H1 (cell line): ENCODE data around the gene NDUFAF7. TPM values are rescaled to one million over a fixed set of nuclear protein-coding genes. Genes with fewer than 3 reads are reported as not detected.

Source experiments
- CTCF ChIA-PET: fragments of 300-600 bp; sonication (Branson Sonifier 250); formaldehyde crosslinking; loops from one replicate; lab custom pipeline; 2021; ENCODE audit not compliant: partially characterized antibody; lab: Charles Lee
- POLR2A ChIA-PET: fragments of 300-600 bp; sonication (Branson Sonifier 250); formaldehyde crosslinking; loops from one replicate; lab custom pipeline; 2021; ENCODE audit warnings: inconsistent platforms; ENCODE audit not compliant: partially characterized antibody; lab: Charles Lee
- DNase-seq, 2 experiments: peaks; one replicate each; pipeline versions ENCODE4 v3.0.0 to v3.0.0-alpha.2; 2010 to 2022; ENCODE audit warnings: low spot score in 2 of 2, low read depth in 1 of 2, mixed read lengths in 1 of 2
- FAIRE-seq: peaks from 2 replicates; lab custom pipeline; 2011; peaks lifted over from hg19 to GRCh38; lab: Jason Lieb, UNC
- H2AFZ ChIP-seq: 2 replicates; pipeline ENCODE4 v1.8.1; 2012; ENCODE audit warnings: low read length, inconsistent platforms
- H2AK5ac ChIP-seq: 2 replicates; pipeline ENCODE4 v1.6.1; 2013; ENCODE audit warnings: low read depth, low read length
- H2BK120ac ChIP-seq: replicated peaks from 2 replicates; pipeline ENCODE3; 2013; ENCODE audit warnings: low read depth, low read length, inconsistent platforms
- H2BK12ac ChIP-seq: 2 replicates; pipeline ENCODE4 v1.6.1; 2013; ENCODE audit warnings: low read depth, low read length
- H2BK15ac ChIP-seq: 2 replicates; pipeline ENCODE4 v1.6.1; 2013; ENCODE audit warnings: low read length
- H2BK20ac ChIP-seq: 2 replicates; pipeline ENCODE4 v1.6.1; 2013; ENCODE audit warnings: low read length
- H2BK5ac ChIP-seq: 2 replicates; pipeline ENCODE4 v1.6.1; 2013; ENCODE audit warnings: low read depth, low read length
- H3K14ac ChIP-seq: 2 replicates; pipeline ENCODE4 v1.6.1; 2013; ENCODE audit warnings: inconsistent platforms; ENCODE audit not compliant: insufficient read length
- H3K18ac ChIP-seq: 2 replicates; pipeline ENCODE4 v1.6.1; 2013; ENCODE audit warnings: low read length; ENCODE audit errors: extremely low read depth
- H3K23ac ChIP-seq: 2 replicates; pipeline ENCODE4 v1.6.1; 2013; ENCODE audit warnings: inconsistent platforms; ENCODE audit not compliant: insufficient read length
- H3K23me2 ChIP-seq: 2 replicates; pipeline ENCODE4 v1.6.1; 2013; ENCODE audit warnings: low read depth, low read length
- H3K27ac ChIP-seq: 2 replicates; pipeline ENCODE4 v1.6.1; 2011; ENCODE audit warnings: low read depth, low read length, inconsistent platforms
- H3K27me3 ChIP-seq, 4 experiments: replicated peaks in 1 of 4; 1 replicate in 1 of 4; 2 replicates in 3 of 4; pipeline versions ENCODE4 v1.6.1 to v1.8.1; 2011 to 2013; ENCODE audit warnings: low read length in 3 of 4, mild to moderate bottlenecking in 3 of 4, inconsistent platforms in 2 of 4, mixed read lengths in 2 of 4, moderate library complexity in 1 of 4; ENCODE audit not compliant: control insufficient read depth in 3 of 4, insufficient read depth in 3 of 4; ENCODE audit errors: extremely low read depth in 1 of 4
- H3K36me3 ChIP-seq, 4 experiments: 2 replicates each; pipeline versions ENCODE4 v1.6.1 to v1.8.1; 2011 to 2013; ENCODE audit warnings: mild to moderate bottlenecking in 4 of 4, low read length in 3 of 4, moderate library complexity in 2 of 4, control low read depth in 1 of 4, inconsistent platforms in 1 of 4; ENCODE audit not compliant: insufficient read depth in 4 of 4, control insufficient read depth in 2 of 4
- H3K4ac ChIP-seq: replicated peaks from 2 replicates; pipeline ENCODE3; 2013; ENCODE audit warnings: low read length, low read depth, mixed read lengths, inconsistent platforms; ENCODE audit not compliant: insufficient read length
- H3K4me1 ChIP-seq, 4 experiments: replicated peaks in 1 of 4; 1 replicate in 1 of 4; 2 replicates in 3 of 4; pipeline versions ENCODE4 v1.6.1 to v1.8.1; 2011 to 2013; ENCODE audit warnings: low read length in 3 of 4, inconsistent platforms in 2 of 4, mixed read lengths in 1 of 4; ENCODE audit not compliant: insufficient read depth in 4 of 4, control insufficient read depth in 3 of 4
- H3K4me2 ChIP-seq, 2 experiments: 2 replicates each; pipeline versions ENCODE4 v1.6.1 to v1.8.1; 2011 to 2013; ENCODE audit warnings: low read depth in 2 of 2, low read length in 2 of 2, control low read depth in 1 of 2, inconsistent platforms in 1 of 2, mild to moderate bottlenecking in 1 of 2; ENCODE audit not compliant: insufficient read depth in 1 of 2
- H3K4me3 ChIP-seq, 4 experiments: fragments of 200-600, 300-600 bp in 1 of 4; sonication (generic), shearing (Covaris generic), sonication (Bioruptor Twin) in 1 of 4; 2 replicates each; pipeline versions ENCODE4 v1.5.1 to v1.8.1; 2011 to 2016; ENCODE audit warnings: low read length in 4 of 4, low read depth in 3 of 4, control low read depth in 2 of 4, inconsistent platforms in 2 of 4, mild to moderate bottlenecking in 2 of 4, mixed read lengths in 1 of 4, moderate library complexity in 1 of 4; ENCODE audit not compliant: insufficient read depth in 2 of 4; ENCODE audit errors: extremely low read depth in 1 of 4
- H3K56ac ChIP-seq: replicated peaks from 2 replicates; pipeline ENCODE3; 2013; ENCODE audit warnings: low read depth, mild to moderate bottlenecking, mixed read lengths, low read length, inconsistent platforms; ENCODE audit not compliant: insufficient read length
- H3K79me1 ChIP-seq: 2 replicates; pipeline ENCODE4 v1.6.1; 2013; ENCODE audit warnings: low read depth, low read length, control low read depth
- H3K79me2 ChIP-seq, 2 experiments: 2 replicates each; pipeline versions ENCODE4 v1.6.1 to v1.8.1; 2012 to 2013; ENCODE audit warnings: low read length in 2 of 2, mild to moderate bottlenecking in 2 of 2, inconsistent platforms in 1 of 2; ENCODE audit not compliant: insufficient read depth in 2 of 2, control insufficient read depth in 1 of 2
- H3K9ac ChIP-seq, 4 experiments: replicated peaks in 1 of 4; 1 replicate in 1 of 4; 2 replicates in 3 of 4; pipeline versions ENCODE4 v1.6.1 to v1.8.1; 2011 to 2013; ENCODE audit warnings: low read depth in 3 of 4, low read length in 3 of 4, control low read depth in 2 of 4, mild to moderate bottlenecking in 2 of 4, moderate library complexity in 2 of 4, inconsistent platforms in 1 of 4; ENCODE audit errors: extremely low read depth in 1 of 4
- H3K9me3 ChIP-seq, 2 experiments: 2 replicates each; pipeline versions ENCODE4 v1.6.1 to v1.8.1; 2012 to 2013; ENCODE audit warnings: mild to moderate bottlenecking in 2 of 2, moderate library complexity in 2 of 2, control low read depth in 1 of 2, inconsistent platforms in 1 of 2, low read depth in 1 of 2, low read length in 1 of 2, mixed read lengths in 1 of 2; ENCODE audit not compliant: insufficient read depth in 2 of 2
- H4K20me1 ChIP-seq, 2 experiments: replicated peaks in 1 of 2; 2 replicates each; pipeline versions ENCODE3 to v1.8.1; 2011 to 2013; ENCODE audit warnings: inconsistent platforms in 2 of 2, low read length in 2 of 2, mild to moderate bottlenecking in 1 of 2; ENCODE audit not compliant: insufficient read depth in 2 of 2, control insufficient read depth in 1 of 2
- H4K5ac ChIP-seq: 2 replicates; pipeline ENCODE4 v1.6.1; 2013; ENCODE audit warnings: low read length, low read depth, mixed read lengths, inconsistent platforms; ENCODE audit not compliant: insufficient read length
- H4K8ac ChIP-seq: 2 replicates; pipeline ENCODE4 v1.8.0; 2013; ENCODE audit warnings: mild to moderate bottlenecking, moderate library complexity, low read length, inconsistent platforms; ENCODE audit not compliant: insufficient read depth; ENCODE audit errors: extremely low read depth
- H4K91ac ChIP-seq: replicated peaks from 2 replicates; pipeline ENCODE3; 2013; ENCODE audit warnings: low read length, mixed read lengths, inconsistent platforms; ENCODE audit not compliant: insufficient read length
- CHD2 ChIP-seq: IDR thresholded peaks from 2 replicates; pipeline ENCODE4 v1.6.1; 2012; ENCODE audit warnings: low read length, improper control_type of control experiment
- CTCF ChIP-seq, 3 experiments: IDR thresholded peaks; 1 replicate in 2 of 3; 2 replicates in 1 of 3; pipeline versions ENCODE4 v1.5.1 to v1.6.1; 2011; ENCODE audit warnings: low read length in 3 of 3, mild to moderate bottlenecking in 3 of 3, inconsistent platforms in 2 of 3, low read depth in 1 of 3, moderate library complexity in 1 of 3; ENCODE audit not compliant: insufficient read depth in 1 of 3; ENCODE audit errors: control extremely low read depth in 1 of 3
- EZH2 ChIP-seq: fragments of 200-600 bp; sonication (generic); IDR thresholded peaks from 2 replicates; pipeline ENCODE4 v1.7.1; 2012; ENCODE audit warnings: low read depth, mild to moderate bottlenecking, moderate library complexity, low read length, inconsistent platforms; ENCODE audit not compliant: severe bottlenecking
- JUND ChIP-seq: IDR thresholded peaks from 2 replicates; pipeline ENCODE4 v1.6.1; 2011; ENCODE audit warnings: mild to moderate bottlenecking, improper control_type of control experiment, low read length
- RBBP5 ChIP-seq: IDR thresholded peaks from 2 replicates; pipeline ENCODE4 v1.7.1; 2012; ENCODE audit warnings: low read depth, mild to moderate bottlenecking, inconsistent platforms, low read length, moderate library complexity, borderline replicate concordance
- SAP30 ChIP-seq: fragments of 300-600 bp; sonication (generic); IDR thresholded peaks from 2 replicates; pipeline ENCODE4 v1.7.1; 2012; ENCODE audit warnings: low read length, moderate library complexity, mild to moderate bottlenecking, inconsistent platforms; ENCODE audit not compliant: insufficient read depth, insufficient replicate concordance
- SIRT6 ChIP-seq: IDR thresholded peaks from one replicate; pipeline ENCODE4 v1.7.1; 2012; ENCODE audit warnings: low read length, inconsistent platforms
- USF2 ChIP-seq: IDR thresholded peaks from 2 replicates; pipeline ENCODE4 v1.6.1; 2011; ENCODE audit warnings: low read length, improper control_type of control experiment
- YY1 ChIP-seq: IDR thresholded peaks from 2 replicates; pipeline ENCODE4 v1.6.1; 2011; ENCODE audit warnings: low read depth, mild to moderate bottlenecking, low read length
- WGBS, 2 experiments: shearing (Covaris generic) in 1 of 2; methylation state at CpG; one replicate each; pipeline versions ENCODE4 v1.1.6 to v1.1.7; 2013 to 2015; ENCODE audit warnings: low lambda C conversion rate in 2 of 2, mixed read lengths in 2 of 2, inconsistent platforms in 1 of 2, low coverage in 1 of 2, missing lambda C conversion rate in 1 of 2; ENCODE audit not compliant: insufficient replicate concordance in 2 of 2, insufficient coverage in 1 of 2, insufficient read length in 1 of 2; ENCODE audit errors: extremely low coverage in 1 of 2, missing lambda C conversion rate in 1 of 2; 5-methylcytosine and 5-hydroxymethylcytosine counted together
- polyA plus RNA-seq, 7 experiments: library from polyadenylated mRNA; depleted of rRNA in 3 of 7; stranded (reverse) in 5 of 7; unstranded in 2 of 7; fragments of >200 nt in 5 of 7; fragments of 200-250 nt in 2 of 7; gene quantifications; 1 replicate in 5 of 7; 2 replicates in 1 of 7; 4 replicates in 1 of 7; pipeline versions ENCODE4 v1.2.1 to v1.2.3, GENCODE V29; 2011 to 2013; ENCODE audit warnings: missing spikeins in 2 of 7, mixed read lengths in 2 of 7
- total RNA-seq: library from RNA; stranded (reverse); fragmentation: NEBNext Ultra II Directional; extraction: Animal tissue kit (Norgen Biotek cat#: 25700); gene quantifications from 2 replicates; pipeline ENCODE4 v1.2.1, GENCODE V29; 2021

Gene NDUFAF7
- total and polyA plus RNA-seq, 2 of the 8 experiments (the other 6 are each of a cell fraction or from before 2014, with no cell fraction given), result 50.2 to 56.0 TPM

- H3K4me2 ChIP-seq, result peak within 1 kb of the TSS in 1 of 2 experiments; percentile 14; a peak in 2 of 4 replicates
- ChIA-PET POLR2A (interaction anchor here (1.1 to 5.2 kb wide), 5 partner anchors 9 to 43 kb away, joined by 3 to 26 read pairs (median 5); partner anchors contain the start of genes CEBPZ and NDUFAF7), CTCF (interaction anchor here (0.6 to 8.8 kb wide), 7 partner anchors 9 to 202 kb away, joined by 3 to 48 read pairs (median 7); no protein-coding TSS in a partner anchor)
- H3K9me3 ChIP-seq, result no peaks in the 10 kb centered on the region
- H3K4ac ChIP-seq, result no peak within 1 kb of the TSS
- no peak within 1 kb of the TSS for H3K56ac ChIP-seq
- no peak within 1 kb of the TSS for H3K14ac ChIP-seq
- no peak for FAIRE-seq
- H2BK5ac ChIP-seq, result peak within 1 kb of the TSS; percentile 85; the same call in 1 of the 2 replicates
- peak within 1 kb of the TSS; percentile 75 for H2BK120ac ChIP-seq
- H3K27me3 ChIP-seq, result no peaks in the 10 kb centered on the region
- H4K5ac ChIP-seq, result no peak within 1 kb of the TSS
- no peak within 1 kb of the TSS for H3K9ac ChIP-seq
- no peak within 1 kb of the TSS for H2AFZ ChIP-seq
- H3K79me2 ChIP-seq, result no peaks in the 10 kb centered on the region
- peak within 1 kb of the TSS; percentile 93; the same call in 1 of the 2 replicates for H2BK12ac ChIP-seq
- H3K4me1 ChIP-seq, result peaks cover 13 to 25% (median 16%) of the 10 kb centered on the region in 4 experiments
- DNase-seq, result no peak
- H3K27ac ChIP-seq, result no peak within 1 kb of the TSS
- 100% methylated on average over 2 of the region's 2 CpGs; no CpG with 5 or more reads in 1 of the 2 experiments for WGBS, 2 experiments
- no peak within 1 kb of the TSS for H3K4me3 ChIP-seq
- H4K8ac ChIP-seq, result no peak within 1 kb of the TSS
- no peaks in the 10 kb centered on the region for H4K20me1 ChIP-seq
- no peaks in the 10 kb centered on the region for H3K23me2 ChIP-seq
- 0 out of 2 replicates have a peak within 1 kb of the TSS, but pooled peaks have one; percentile 83 for H2BK15ac ChIP-seq
- no peaks in the 10 kb centered on the region for H3K36me3 ChIP-seq
- peak within 1 kb of the TSS; percentile 84 for H4K91ac ChIP-seq
- H2AK5ac ChIP-seq, result peak within 1 kb of the TSS; percentile 53
- H3K79me1 ChIP-seq, result no peaks in the 10 kb centered on the region
- H3K23ac ChIP-seq, result no peak within 1 kb of the TSS
- peak within 1 kb of the TSS; percentile 65; the same call in 1 of the 2 replicates for H3K18ac ChIP-seq
- peak within 1 kb of the TSS; percentile 94 for H2BK20ac ChIP-seq
- TF ChIP-seq SIRT6, result no peak
- no peak for TF ChIP-seq JUND
- no peak for TF ChIP-seq EZH2
- no peak for TF ChIP-seq RBBP5
- TF ChIP-seq CHD2, result no peak
- TF ChIP-seq CTCF (IDR thresholded peaks at IDR 0.05; ENCODE audit: control extremely low read depth in 1 of 3, insufficient read depth in 1 of 3, low read depth in 1 of 3, low read length in 3 of 3), result no peak
- no peak for TF ChIP-seq SAP30
- TF ChIP-seq YY1, result no peak
- no peak for TF ChIP-seq USF2
Observed at GRCh38 chr2:37188570-37188969, 42.9 kb upstream of the NDUFAF7 start, which contains the start of gene SULT6B1. TSS of gene SULT6B1 (minus strand) at chr2:37188670. CDS start at chr2:37188640, 30 bp downstream.
